HepG2 (cell line): Measurements from ENCODE around the gene FAM131C. TPM values are rescaled to one million over a fixed set of nuclear protein-coding genes. Genes with fewer than 3 reads are reported as not detected.
A peak's percentile ranks its signal among the peaks of the same experiment; 100 is the strongest.

ENCODE experiments used
- ATF2 ChIP-seq: sonication (generic); formaldehyde crosslinking; IDR thresholded peaks from 2 replicates; pipeline ENCODE4 v1.4.0; 2020; ENCODE audit warnings: missing genetic modification reagents
- CBX5 ChIP-seq: sonication (generic); formaldehyde crosslinking; IDR thresholded peaks from 2 replicates; pipeline ENCODE4 v1.4.0; 2020; ENCODE audit warnings: missing genetic modification reagents, borderline replicate concordance
- HMG20B ChIP-seq: conservative IDR thresholded peaks from 2 replicates; pipeline ENCODE4 v1.6.1; 2016; ENCODE audit warnings: missing genetic modification reagents, missing compliant biosample characterization
- IRF2 ChIP-seq: IDR thresholded peaks from 2 replicates; pipeline ENCODE4 v1.6.1; 2018; ENCODE audit warnings: missing genetic modification reagents, missing compliant biosample characterization
- NFATC3 ChIP-seq: sonication (generic); formaldehyde crosslinking; IDR thresholded peaks from 2 replicates; pipeline ENCODE4 v1.5.1; 2020; ENCODE audit warnings: mild to moderate bottlenecking, missing genetic modification reagents
- RELA ChIP-seq: sonication (generic); formaldehyde crosslinking; IDR thresholded peaks from 2 replicates; pipeline ENCODE4 v1.4.0; 2020; ENCODE audit warnings: missing genetic modification reagents
- TBX3 ChIP-seq: fragments of 450-650 bp; IDR thresholded peaks from 2 replicates; pipeline ENCODE4 v1.6.1; 2017; ENCODE audit warnings: antibody characterized with exemption, mild to moderate bottlenecking, inconsistent platforms, borderline replicate concordance
- ZNF10 ChIP-seq: sonication (generic); formaldehyde crosslinking; IDR thresholded peaks from 2 replicates; pipeline ENCODE4 v1.4.0; 2020; ENCODE audit warnings: mild to moderate bottlenecking, low read depth, missing genetic modification reagents, borderline replicate concordance
- ZNF136 ChIP-seq: sonication (generic); formaldehyde crosslinking; IDR thresholded peaks from 2 replicates; pipeline ENCODE4 v1.8.1; 2022; ENCODE audit warnings: low read depth, mild to moderate bottlenecking, moderate library complexity, missing genetic modification reagents
- ZNF317 ChIP-seq: sonication (generic); formaldehyde crosslinking; IDR thresholded peaks from 2 replicates; pipeline ENCODE4 v1.5.0; 2020; ENCODE audit warnings: mild to moderate bottlenecking, missing genetic modification reagents
- ZNF574 ChIP-seq: sonication (generic); formaldehyde crosslinking; IDR thresholded peaks from 2 replicates; pipeline ENCODE4 v1.4.0; 2020; ENCODE audit warnings: missing genetic modification reagents
- ZNF609 ChIP-seq: sonication (generic); formaldehyde crosslinking; IDR thresholded peaks from 2 replicates; pipeline ENCODE4 v1.4.0; 2020; ENCODE audit warnings: mild to moderate bottlenecking, missing genetic modification reagents, borderline replicate concordance
- ZNF687 ChIP-seq: sonication (generic); formaldehyde crosslinking; IDR thresholded peaks from 2 replicates; pipeline ENCODE4 v1.5.1; 2020; ENCODE audit warnings: mild to moderate bottlenecking, missing genetic modification reagents, moderate library complexity
- polyA plus RNA-seq, 8 experiments: library from polyadenylated mRNA; depleted of rRNA in 3 of 8; stranded (reverse) in 7 of 8; unstranded in 1 of 8; fragments of >200 nt; fragmentation: Illumina TruSeq in 4 of 8; extraction: Trizol in 4 of 8; gene quantifications; 2 replicates each; pipeline versions ENCODE4 v1.2.1 to v1.2.3, GENCODE V29; 2011 to 2016; ENCODE audit warnings: low read depth in 4 of 8, missing spikeins in 1 of 8, mixed read lengths in 1 of 8; ENCODE audit not compliant: insufficient read depth in 1 of 8
- total RNA-seq, 5 experiments: library from RNA; depleted of rRNA; stranded (reverse); fragments of >200 nt; fragmentation: Illumina TruSeq; extraction: Trizol; gene quantifications; 2 replicates each; pipeline ENCODE4 v1.2.3, GENCODE V29; 2016; ENCODE audit warnings: low read depth in 1 of 5

The FAM131C gene
- total and polyA plus RNA-seq, 2 of the 13 experiments (the other 11 are each of a cell fraction or from before 2014, with no cell fraction given) = 0.07 TPM; not detected in 1

GRCh38 chr1:16112596-16113555 is 39.4 kb upstream of the FAM131C start (continued):
- TF ChIP-seq NFATC3 (CRISPR knock-in tag) (no peak), CBX5 (0 out of 2 replicates have a peak, but pooled peaks have one; percentile 23), ZNF687 (CRISPR knock-in tag) (peak; percentile 85), ZNF10 (CRISPR knock-in tag) (no peak), RELA (CRISPR knock-in tag) (no peak), ZNF574 (CRISPR knock-in tag) (peak; percentile 46; the same call in 1 of the 2 replicates), ZNF609 (peak; percentile 82; the same call in 1 of the 2 replicates), ZNF136 (CRISPR knock-in tag) (peak; percentile 70; the same call in 1 of the 2 replicates), TBX3 (peak; percentile 52; the same call in 1 of the 2 replicates), HMG20B (CRISPR knock-in tag) (no peak), ATF2 (CRISPR knock-in tag) (0 out of 2 replicates have a peak, but pooled peaks have one; percentile 50), ZNF317 (CRISPR knock-in tag) (0 out of 2 replicates have a peak, but pooled peaks have one; percentile 20), IRF2 (peak; percentile 62; the same call in 1 of the 2 replicates)
